Pons (tissue), 1 donor: ENCODE results near the gene GDF10.

Experiments used
- DNase-seq: peaks from one replicate; pipeline ENCODE4 v3.0.0-alpha.2; 2016; ENCODE audit warnings: low spot score

Gene GDF10

GRCh38 chr10:47299611-47300428 is at the start of gene GDF10:
TSS of gene GDF10 (plus strand) at chr10:47300197. CDS start at chr10:47300652, 455 bp downstream.
- DNase-seq = no peak

GRCh38 chr10:47252093-47252780 is 47.8 kb upstream of the GDF10 start:
- DNase-seq = no peak

GRCh38 chr10:47253030-47253637 is 46.9 kb upstream of the GDF10 start:
- no peak for DNase-seq

GRCh38 chr10:47253651-47254375 is 46.2 kb upstream of the GDF10 start:
- DNase-seq = peak; percentile 17

GRCh38 chr10:47254611-47255010 is 45.4 kb upstream of the GDF10 start:
- DNase-seq = no peak

GRCh38 chr10:47255033-47255813 is 44.8 kb upstream of the GDF10 start:
- no peak for DNase-seq

- DNase-seq = no peak
Measured at GRCh38 chr10:47255866-47256265, 44.1 kb upstream of the GDF10 start.

GRCh38 chr10:47256751-47257336 is 43.2 kb upstream of the GDF10 start:
- DNase-seq = no peak

GRCh38 chr10:47257396-47258120 is 42.4 kb upstream of the GDF10 start:
- peak; percentile 6 for DNase-seq

- no peak for DNase-seq
Measured at GRCh38 chr10:47258921-47259320, 41.1 kb upstream of the GDF10 start.

GRCh38 chr10:47259466-47259865 is 40.5 kb upstream of the GDF10 start:
- DNase-seq = no peak

GRCh38 chr10:47260505-47261111 is 39.4 kb upstream of the GDF10 start:
- no peak for DNase-seq

- DNase-seq = no peak
Measured at GRCh38 chr10:47261121-47261520, 38.9 kb upstream of the GDF10 start.

- no peak for DNase-seq
Measured at GRCh38 chr10:47261556-47261955, 38.4 kb upstream of the GDF10 start.

GRCh38 chr10:47262606-47263533 is 37.1 kb upstream of the GDF10 start:
- DNase-seq = no peak

- DNase-seq = no peak
Measured at GRCh38 chr10:47264797-47265281, 35.2 kb upstream of the GDF10 start.

GRCh38 chr10:47266602-47267001 is 33.4 kb upstream of the GDF10 start:
- no peak for DNase-seq

- no peak for DNase-seq
Measured at GRCh38 chr10:47268696-47269095, 31.3 kb upstream of the GDF10 start.

- no peak for DNase-seq
Measured at GRCh38 chr10:47269294-47269693, 30.7 kb upstream of the GDF10 start.
